Ammon's horn (tissue), 1 donor: Measurements from ENCODE around the gene SLC49A3.
"Not testable (repeated sequence)": the region's sequence is repeated elsewhere in the genome, so short reads cannot be mapped to it uniquely, and the experiment has no call there.

Experiments used
- DNase-seq: peaks from one replicate; pipeline ENCODE4 v3.0.0-alpha.2; 2016; ENCODE audit warnings: low spot score

The SLC49A3 gene

GRCh38 chr4:688854-689681, at the start of gene SLC49A3:
Gene SLC49A3, minus strand, starts transcription at chr4:689151. Its CDS starts 24 bp downstream, at chr4:689127.
- no peak for DNase-seq

GRCh38 chr4:736561-736960, 47.6 kb upstream of the SLC49A3 start:
- not testable (repeated sequence) for DNase-seq

GRCh38 chr4:735583-735982, 46.6 kb upstream of the SLC49A3 start:
- DNase-seq = no peak

- no peak for DNase-seq
Observed at GRCh38 chr4:734951-735350, 46.0 kb upstream of the SLC49A3 start.

- DNase-seq = no peak
Observed at GRCh38 chr4:734075-734474, 45.1 kb upstream of the SLC49A3 start.

- DNase-seq = no peak
Observed at GRCh38 chr4:733631-733980, 44.7 kb upstream of the SLC49A3 start.

GRCh38 chr4:732911-733630, 44.1 kb upstream of the SLC49A3 start:
- DNase-seq = no peak

GRCh38 chr4:732486-732885, 43.5 kb upstream of the SLC49A3 start:
- no peak for DNase-seq

GRCh38 chr4:731954-732353, 43.0 kb upstream of the SLC49A3 start:
- not testable (repeated sequence) for DNase-seq

GRCh38 chr4:730946-731904, 42.3 kb upstream of the SLC49A3 start:
- DNase-seq = not testable (repeated sequence)

GRCh38 chr4:730511-730910, 41.6 kb upstream of the SLC49A3 start:
- no peak for DNase-seq

GRCh38 chr4:729336-730315, 40.7 kb upstream of the SLC49A3 start:
- no peak for DNase-seq

- DNase-seq = no peak
Observed at GRCh38 chr4:727576-727975, 38.6 kb upstream of the SLC49A3 start.

- DNase-seq = no peak
Observed at GRCh38 chr4:726838-727237, 37.9 kb upstream of the SLC49A3 start.

- DNase-seq = peak; percentile 40
Observed at GRCh38 chr4:726235-726787, 37.4 kb upstream of the SLC49A3 start.

GRCh38 chr4:725391-726234, 36.7 kb upstream of the SLC49A3 start:
- no peak for DNase-seq

- no peak for DNase-seq
Observed at GRCh38 chr4:723751-724530, 35.0 kb upstream of the SLC49A3 start.

GRCh38 chr4:722851-723360, 34.0 kb upstream of the SLC49A3 start:
- no peak for DNase-seq
